ENCODE results near the gene RPS6KB2.

- TF ChIP-seq CTCF (IDR thresholded peaks at IDR 0.05), result no peak
- no peak for TF ChIP-seq EP300 (IDR thresholded peaks at IDR 0.05; ENCODE audit: low read depth)
- TF ChIP-seq POLR2A (IDR thresholded peaks at IDR 0.05), result no peak
These were observed 55.8 kb downstream of the RPS6KB2 start for GRCh38 chr11:67483831-67484665.
